ENCODE data around the gene GALNT10.

GALNT10 gene

GRCh38 chr5:154179846-154180710 is 10.5 kb upstream of the GALNT10 start:
- TF ChIP-seq TCF4 (CRISPR knock-in tag; IDR thresholded peaks at IDR 0.05; ENCODE audit: borderline replicate concordance), result no peak
- TF ChIP-seq ZFP30 (CRISPR knock-in tag; IDR thresholded peaks at IDR 0.05), result no peak
- TF ChIP-seq ZC3H10 (CRISPR knock-in tag; IDR thresholded peaks at IDR 0.05), result no peak
- no peak for TF ChIP-seq PATZ1 (CRISPR knock-in tag; IDR thresholded peaks at IDR 0.05; ENCODE audit: borderline replicate concordance)
- TF ChIP-seq CSRNP3 (CRISPR knock-in tag; IDR thresholded peaks at IDR 0.05), result no peak
- no peak for TF ChIP-seq OSR1 (CRISPR knock-in tag; IDR thresholded peaks at IDR 0.05)
- TF ChIP-seq BACH2 (CRISPR knock-in tag; IDR thresholded peaks at IDR 0.05; ENCODE audit: borderline replicate concordance), result no peak
- TF ChIP-seq CREB5 (CRISPR knock-in tag; IDR thresholded peaks at IDR 0.05; ENCODE audit: low read depth), result no peak
- no peak for TF ChIP-seq TSHZ2 (CRISPR knock-in tag; IDR thresholded peaks at IDR 0.05)
- no peak for TF ChIP-seq ESRRG (CRISPR knock-in tag; IDR thresholded peaks at IDR 0.05)
- no peak for TF ChIP-seq SNAI2 (CRISPR knock-in tag; IDR thresholded peaks at IDR 0.05)
- no peak for TF ChIP-seq ZFP3 (CRISPR knock-in tag; IDR thresholded peaks at IDR 0.05)
- TF ChIP-seq POU6F1 (CRISPR knock-in tag; IDR thresholded peaks at IDR 0.05; ENCODE audit: borderline replicate concordance, low read depth), result no peak
- no peak for TF ChIP-seq CSDC2 (CRISPR knock-in tag; IDR thresholded peaks at IDR 0.05)
- TF ChIP-seq ZNF8 (CRISPR knock-in tag; IDR thresholded peaks at IDR 0.05), result no peak
- TF ChIP-seq ZNF70 (CRISPR knock-in tag; IDR thresholded peaks at IDR 0.05), result no peak
- no peak for TF ChIP-seq TOX (CRISPR knock-in tag; IDR thresholded peaks at IDR 0.05; ENCODE audit: borderline replicate concordance)
- no peak for TF ChIP-seq ISL1 (CRISPR knock-in tag; IDR thresholded peaks at IDR 0.05)
- TF ChIP-seq RARB (CRISPR knock-in tag; IDR thresholded peaks at IDR 0.05), result no peak
- ATAC-seq, result peak; percentile 99

GRCh38 chr5:154181161-154181560 is 9.4 kb upstream of the GALNT10 start:
- no peak for ATAC-seq
- no peak for TF ChIP-seq ARNTL (CRISPR knock-in tag; IDR thresholded peaks at IDR 0.05; ENCODE audit: borderline replicate concordance, low read depth)
- no peak for TF ChIP-seq CREB5 (CRISPR knock-in tag; IDR thresholded peaks at IDR 0.05; ENCODE audit: low read depth)
- no peak for TF ChIP-seq POU6F1 (CRISPR knock-in tag; IDR thresholded peaks at IDR 0.05; ENCODE audit: borderline replicate concordance, low read depth)
- TF ChIP-seq ISL1 (CRISPR knock-in tag; IDR thresholded peaks at IDR 0.05), result no peak
